WTC11 (cell line): ENCODE data around the gene ADGRL3. TPM values are rescaled to one million over a fixed set of nuclear protein-coding genes. Genes with fewer than 3 reads are reported as not detected.
A peak's percentile ranks its signal among the peaks of the same experiment; 100 is the strongest.

Source experiments
- ATAC-seq: fragments of 200-7000 bp; cut with Tn5 transposase; 2 replicates; pipeline ENCODE4 v1.10.0; 2021; ENCODE audit warnings: mild to moderate bottlenecking, moderate library complexity
- CTCF ChIA-PET: fragments of 300-600 bp; sonication (Branson Sonifier 250); formaldehyde crosslinking; loops from one replicate; lab custom pipeline; 2021; ENCODE audit warnings: antibody characterized with exemption; lab: Charles Lee
- POLR2A ChIA-PET: fragments of 350-600 bp; sonication (Branson Sonifier 250); formaldehyde crosslinking; loops from one replicate; lab custom pipeline; 2021; ENCODE audit warnings: antibody characterized with exemption; lab: Charles Lee
- DNase-seq: peaks from one replicate; pipeline ENCODE4 v3.0.0; 2021; ENCODE audit warnings: low spot score
- H3K27ac Mint-ChIP-seq: 2 replicates; pipeline ENCODE4 v1.8.0; 2021; ENCODE audit warnings: mixed read lengths
- H3K27me3 Mint-ChIP-seq: 2 replicates; pipeline ENCODE4 v1.8.0; 2021; ENCODE audit warnings: low read depth, mild to moderate bottlenecking, moderate library complexity, mixed read lengths
- H3K36me3 Mint-ChIP-seq: 2 replicates; pipeline ENCODE4 v1.8.0; 2021; ENCODE audit warnings: mixed read lengths
- H3K4me1 Mint-ChIP-seq: 2 replicates; pipeline ENCODE4 v1.8.0; 2022; ENCODE audit warnings: mixed read lengths
- H3K4me3 Mint-ChIP-seq: 2 replicates; pipeline ENCODE4 v1.8.0; 2021; ENCODE audit warnings: mild to moderate bottlenecking, moderate library complexity, mixed read lengths
- H3K9me3 Mint-ChIP-seq: 2 replicates; pipeline ENCODE4 v1.8.0; 2021; ENCODE audit warnings: mixed read lengths
- ATF3 ChIP-seq: sonication (generic); formaldehyde crosslinking; conservative IDR thresholded peaks from 2 replicates; pipeline ENCODE4 v1.8.1; 2022; ENCODE audit warnings: mild to moderate bottlenecking, missing genetic modification reagents
- CTCF ChIP-seq: fragments of 200-600 bp; IDR thresholded peaks from 2 replicates; pipeline ENCODE4 v1.8.0; 2022; ENCODE audit warnings: antibody characterized with exemption
- ESRRA ChIP-seq: sonication (generic); formaldehyde crosslinking; IDR thresholded peaks from 2 replicates; pipeline ENCODE4 v1.8.1; 2022; ENCODE audit warnings: mild to moderate bottlenecking, missing genetic modification reagents, borderline replicate concordance
- GABPB1 ChIP-seq: sonication (generic); formaldehyde crosslinking; IDR thresholded peaks from 2 replicates; pipeline ENCODE4 v1.8.1; 2023; ENCODE audit warnings: mild to moderate bottlenecking, missing genetic modification reagents
- GRHL2 ChIP-seq: fragments of 250-450 bp; sonication (Bioruptor Pico); IDR thresholded peaks from 2 replicates; pipeline ENCODE4 v1.8.0; 2022; ENCODE audit warnings: mild to moderate bottlenecking, moderate library complexity; ENCODE audit not compliant: insufficient replicate concordance, severe bottlenecking
- IRF2 ChIP-seq: sonication (generic); formaldehyde crosslinking; IDR thresholded peaks from 2 replicates; pipeline ENCODE4 v1.8.0; 2022; ENCODE audit warnings: low read depth, missing genetic modification reagents, borderline replicate concordance
- JAZF1 ChIP-seq: fragments of 250-450 bp; sonication (Bioruptor Pico); IDR thresholded peaks from 2 replicates; pipeline ENCODE4 v1.9.0; 2021; ENCODE audit warnings: moderate library complexity, mild to moderate bottlenecking, inconsistent platforms
- KAT7 ChIP-seq: sonication (generic); formaldehyde crosslinking; IDR thresholded peaks from 2 replicates; pipeline ENCODE4 v1.8.1; 2023; ENCODE audit warnings: missing genetic modification reagents, mild to moderate bottlenecking, borderline replicate concordance
- NR1H2 ChIP-seq: sonication (generic); formaldehyde crosslinking; IDR thresholded peaks from 2 replicates; pipeline ENCODE4 v1.9.0; 2021; ENCODE audit warnings: mild to moderate bottlenecking, moderate library complexity, missing genetic modification reagents
- OVOL2 ChIP-seq: fragments of 250-450 bp; sonication (Bioruptor Pico); IDR thresholded peaks from 2 replicates; pipeline ENCODE4 v1.9.0; 2021; ENCODE audit warnings: mild to moderate bottlenecking, borderline replicate concordance
- PRDM15 ChIP-seq: sonication (generic); formaldehyde crosslinking; IDR thresholded peaks from 2 replicates; pipeline ENCODE4 v1.8.0; 2022; ENCODE audit warnings: missing genetic modification reagents
- SP1 ChIP-seq: sonication (generic); formaldehyde crosslinking; conservative IDR thresholded peaks from 2 replicates; pipeline ENCODE4 v1.8.1; 2022; ENCODE audit warnings: missing genetic modification reagents
- ZNF138 ChIP-seq: sonication (generic); formaldehyde crosslinking; conservative IDR thresholded peaks from 2 replicates; pipeline ENCODE4 v1.8.1; 2022; ENCODE audit warnings: mild to moderate bottlenecking, moderate library complexity, missing genetic modification reagents
- ZNF512 ChIP-seq: sonication (generic); formaldehyde crosslinking; IDR thresholded peaks from 2 replicates; pipeline ENCODE4 v1.8.1; 2022; ENCODE audit warnings: missing genetic modification reagents, borderline replicate concordance
- ZSCAN18 ChIP-seq: fragments of 250-450 bp; sonication (Bioruptor Pico); IDR thresholded peaks from 2 replicates; pipeline ENCODE4 v2.1.2; 2022; ENCODE audit warnings: mild to moderate bottlenecking, moderate library complexity
- total RNA-seq: library from RNA; stranded (reverse); gene quantifications from 3 replicates; pipeline ENCODE4 v1.2.3, GENCODE V29; 2021

ADGRL3 gene
- total RNA-seq, 1 experiment from 2014 or later = 8.7 TPM

- Mint-ChIP-seq H3K9me3 (peaks cover 25% of the 10 kb centered on the region), H3K27ac (peak overlapping the region; percentile 98), H3K4me3 (peak overlapping the region; percentile 46; the same call in 1 of the 2 replicates), H3K36me3 (peaks cover 23% of the 10 kb centered on the region), H3K27me3 (no peaks in the 10 kb centered on the region), H3K4me1 (peaks cover 40% of the 10 kb centered on the region)
- ATAC-seq (no peak), DNase-seq (no peak)
- POLR2A ChIA-PET = no interaction called here
- TF ChIP-seq CTCF = no peak
- TF ChIP-seq KAT7 = no peak
- TF ChIP-seq ATF3 (CRISPR knock-in tag) = no peak
- TF ChIP-seq PRDM15 (CRISPR knock-in tag) = no peak
- no peak for TF ChIP-seq IRF2 (CRISPR knock-in tag)
- TF ChIP-seq ZSCAN18 (CRISPR knock-in tag) = no peak
- CTCF ChIA-PET = no interaction called here
Observed at GRCh38 chr4:61374447-61374891, 174.3 kb downstream of the ADGRL3 start.

- ATAC-seq (no peak), DNase-seq (no peak)
- ChIA-PET POLR2A (no interaction called here), CTCF (no interaction called here)
- Mint-ChIP-seq H3K36me3 (peaks cover 23% of the 10 kb centered on the region), H3K9me3 (peaks cover 25% of the 10 kb centered on the region), H3K4me1 (peaks cover 46% of the 10 kb centered on the region), H3K4me3 (no peak overlapping the region), H3K27ac (0 out of 2 replicates have a peak overlapping the region, but pooled peaks have one; percentile 44), H3K27me3 (no peaks in the 10 kb centered on the region)
- TF ChIP-seq NR1H2 (CRISPR knock-in tag) (no peak), ZNF138 (CRISPR knock-in tag) (no peak), GRHL2 (no peak), OVOL2 (CRISPR knock-in tag) (no peak), ESRRA (CRISPR knock-in tag) (no peak), SP1 (CRISPR knock-in tag) (no peak), ZNF512 (no peak), CTCF (no peak), JAZF1 (CRISPR knock-in tag) (no peak), GABPB1 (no peak)
Observed at GRCh38 chr4:61375301-61375700, 175.2 kb downstream of the ADGRL3 start.
